Skeletal muscle satellite cell (primary cell): ENCODE measurements around the gene NXPH1.

Experiments used
- H3K27me3 ChIP-seq: 2 replicates; pipeline ENCODE4 v1.7.0; 2013; ENCODE audit warnings: low read length; ENCODE audit not compliant: control insufficient read depth, insufficient read depth
- H3K36me3 ChIP-seq: 2 replicates; pipeline ENCODE4 v1.7.0; 2013; ENCODE audit warnings: mild to moderate bottlenecking, control low read depth, low read length; ENCODE audit not compliant: insufficient read depth
- H3K4me1 ChIP-seq: 2 replicates; pipeline ENCODE4 v1.7.0; 2013; ENCODE audit warnings: low read length; ENCODE audit not compliant: control insufficient read depth, insufficient read depth
- H3K4me2 ChIP-seq: 2 replicates; pipeline ENCODE4 v1.7.0; 2013; ENCODE audit warnings: mild to moderate bottlenecking, low read length
- H3K4me3 ChIP-seq: 2 replicates; pipeline ENCODE4 v1.7.0; 2013; ENCODE audit warnings: low read length
- H3K9ac ChIP-seq: 2 replicates; pipeline ENCODE4 v1.7.0; 2013; ENCODE audit warnings: mild to moderate bottlenecking, low read depth, low read length, moderate library complexity
- H3K9me3 ChIP-seq: replicated peaks from 2 replicates; pipeline ENCODE4 v1.7.0; 2013; ENCODE audit warnings: mild to moderate bottlenecking, control low read depth, low read length

NXPH1 gene

DNA sequence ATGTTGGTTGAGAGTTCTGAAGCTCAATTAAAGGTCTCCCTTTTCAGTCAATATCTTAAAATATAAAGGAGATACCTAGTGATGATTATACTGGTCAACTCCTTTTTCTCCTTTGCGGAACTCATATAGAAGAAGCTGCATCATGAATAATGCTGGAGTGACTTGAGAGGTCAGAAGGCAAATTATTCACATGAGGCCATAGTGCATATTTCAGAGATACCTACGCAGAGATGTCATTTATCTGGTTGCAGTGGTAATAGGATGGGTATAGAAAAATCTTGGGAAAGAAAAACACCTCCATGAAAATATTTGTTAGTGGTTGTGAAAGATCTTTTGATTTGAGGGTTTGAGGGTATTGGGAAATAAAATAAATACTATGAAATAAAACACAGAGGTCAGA, 47.7 kb downstream of the NXPH1 start:
- H3K9me3 ChIP-seq = peaks cover 3% of the 10 kb centered on the region
- H3K4me1 ChIP-seq = no peaks in the 10 kb centered on the region
- H3K4me3 ChIP-seq = no peak overlapping the region
- H3K36me3 ChIP-seq = no peaks in the 10 kb centered on the region
- no peak overlapping the region for H3K9ac ChIP-seq
- no peaks in the 10 kb centered on the region for H3K27me3 ChIP-seq
- H3K4me2 ChIP-seq = no peak overlapping the region

DNA sequence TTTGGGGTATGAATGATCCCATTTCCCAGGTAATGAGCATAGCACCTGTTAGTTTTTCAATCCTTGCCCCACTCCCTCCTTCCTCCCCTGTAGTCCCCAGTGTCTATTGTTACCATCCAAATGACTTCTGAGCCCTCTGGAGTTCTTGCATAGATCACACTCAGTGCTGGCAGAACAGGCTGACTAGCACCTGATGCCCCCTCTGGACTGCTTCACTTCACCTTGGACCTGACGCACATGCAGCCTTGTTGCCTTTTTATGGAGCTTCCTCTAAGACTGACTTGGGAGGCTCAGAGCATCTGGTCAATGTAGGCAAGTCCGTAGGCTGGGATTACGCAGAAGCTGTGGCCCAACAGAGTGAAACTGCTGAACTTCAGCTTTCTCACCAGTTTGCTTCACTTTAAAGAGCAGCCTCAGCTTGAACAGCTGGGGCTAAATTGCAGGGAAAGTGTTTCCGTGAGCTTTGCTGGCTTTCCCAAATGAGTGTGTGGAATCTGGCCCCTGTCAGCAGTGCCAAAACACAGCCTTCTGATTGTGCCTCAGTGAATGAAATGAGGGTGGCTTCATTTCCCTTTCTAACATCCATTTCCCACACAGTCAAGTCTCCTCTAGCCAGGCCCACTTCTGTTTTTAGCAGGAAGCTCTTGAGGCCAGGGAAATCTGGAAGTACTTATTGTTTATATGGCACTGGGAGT, 48.5 kb downstream of the NXPH1 start:
- H3K36me3 ChIP-seq = no peaks in the 10 kb centered on the region
- H3K4me1 ChIP-seq = no peaks in the 10 kb centered on the region
- H3K4me2 ChIP-seq = no peak overlapping the region
- H3K9ac ChIP-seq = no peak overlapping the region
- no peak overlapping the region for H3K4me3 ChIP-seq
- peaks cover 3% of the 10 kb centered on the region for H3K9me3 ChIP-seq
- H3K27me3 ChIP-seq = no peaks in the 10 kb centered on the region

DNA sequence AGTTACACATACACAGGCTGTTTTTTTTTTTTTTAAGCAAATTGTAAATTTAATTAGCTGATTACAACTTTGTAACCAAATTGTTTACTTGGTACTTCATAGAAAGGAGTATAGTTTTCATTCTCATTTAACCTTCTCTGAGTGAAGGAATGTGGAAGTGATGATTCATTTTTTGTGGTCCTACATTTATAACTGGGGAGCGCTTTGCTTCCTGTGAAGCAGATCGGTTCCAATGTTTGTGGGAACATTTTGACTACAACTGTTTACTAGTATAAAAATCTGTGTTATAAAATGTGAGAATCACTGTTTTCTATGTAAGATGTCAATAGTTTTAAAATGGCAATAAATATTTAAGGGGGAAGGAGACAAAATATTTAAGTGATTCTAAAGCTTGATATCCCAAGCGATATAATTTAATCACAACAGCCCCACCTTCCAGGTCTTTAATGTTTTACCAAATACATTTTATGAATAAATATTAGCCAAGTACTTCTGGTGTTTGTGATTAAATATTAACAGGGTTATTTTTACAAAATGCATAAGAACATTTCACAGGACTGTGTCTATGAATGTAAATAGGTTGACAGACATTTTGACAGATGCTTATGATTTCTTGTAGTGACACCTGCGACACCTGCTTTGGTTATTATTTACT, 57.1 kb downstream of the NXPH1 start:
- H3K4me3 ChIP-seq = no peak overlapping the region
- no peak overlapping the region for H3K4me2 ChIP-seq
- no peak overlapping the region for H3K9ac ChIP-seq

GRCh38 chr7:8491106-8491505, 57.7 kb downstream of the NXPH1 start:
- no peak overlapping the region for H3K9ac ChIP-seq
- H3K4me3 ChIP-seq = no peak overlapping the region
- H3K27me3 ChIP-seq = no peaks in the 10 kb centered on the region
- H3K9me3 ChIP-seq = peaks cover 8% of the 10 kb centered on the region
- no peak overlapping the region for H3K4me2 ChIP-seq
- no peaks in the 10 kb centered on the region for H3K4me1 ChIP-seq
- H3K36me3 ChIP-seq = no peaks in the 10 kb centered on the region

More for the DNA sequence above, 57.1 kb downstream of the NXPH1 start:
- H3K9me3 ChIP-seq = peaks cover 8% of the 10 kb centered on the region
- no peaks in the 10 kb centered on the region for H3K36me3 ChIP-seq
- H3K4me1 ChIP-seq = no peaks in the 10 kb centered on the region
- no peaks in the 10 kb centered on the region for H3K27me3 ChIP-seq

GRCh38 chr7:8491544-8492489, 58.4 kb downstream of the NXPH1 start:
- peaks cover 8% of the 10 kb centered on the region for H3K9me3 ChIP-seq
- H3K4me2 ChIP-seq = no peak overlapping the region
- H3K4me3 ChIP-seq = no peak overlapping the region
- H3K27me3 ChIP-seq = no peaks in the 10 kb centered on the region
- no peak overlapping the region for H3K9ac ChIP-seq
- H3K36me3 ChIP-seq = no peaks in the 10 kb centered on the region
- no peaks in the 10 kb centered on the region for H3K4me1 ChIP-seq

GRCh38 chr7:8499128-8499527, 65.7 kb downstream of the NXPH1 start:
- Histone ChIP-seq H3K4me2 (no peak overlapping the region), H3K36me3 (no peaks in the 10 kb centered on the region), H3K9me3 (peaks cover 8% of the 10 kb centered on the region), H3K4me1 (no peaks in the 10 kb centered on the region), H3K4me3 (no peak overlapping the region), H3K9ac (no peak overlapping the region), H3K27me3 (no peaks in the 10 kb centered on the region)

DNA sequence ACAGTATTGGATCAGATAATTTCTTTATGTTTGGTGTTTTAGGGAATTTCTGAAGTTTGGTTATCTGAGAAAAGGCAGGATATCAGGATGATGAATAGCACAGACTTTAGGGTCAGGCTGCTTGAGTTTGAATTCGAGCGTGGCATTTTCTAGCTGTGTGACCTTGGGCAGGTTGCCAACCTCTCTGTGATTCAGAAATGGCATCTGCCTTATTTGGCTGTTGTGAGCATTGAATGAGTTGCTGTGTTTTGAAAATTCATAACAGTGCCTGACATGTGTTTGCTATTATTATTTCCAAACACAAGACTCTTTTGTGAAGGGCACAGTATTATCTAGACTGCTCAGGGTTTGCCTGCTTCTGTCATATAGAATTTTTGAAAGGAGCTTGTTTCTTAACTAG, 66.9 kb downstream of the NXPH1 start:
- Histone ChIP-seq H3K9me3 (no peaks in the 10 kb centered on the region), H3K4me3 (no peak overlapping the region), H3K27me3 (no peaks in the 10 kb centered on the region), H3K9ac (no peak overlapping the region), H3K4me2 (no peak overlapping the region), H3K36me3 (no peaks in the 10 kb centered on the region), H3K4me1 (no peaks in the 10 kb centered on the region)

GRCh38 chr7:8507566-8507965, 74.2 kb downstream of the NXPH1 start:
- Histone ChIP-seq H3K4me2 (no peak overlapping the region), H3K9ac (no peak overlapping the region), H3K36me3 (no peaks in the 10 kb centered on the region), H3K4me1 (no peaks in the 10 kb centered on the region), H3K27me3 (no peaks in the 10 kb centered on the region), H3K4me3 (no peak overlapping the region), H3K9me3 (no peaks in the 10 kb centered on the region)

- Histone ChIP-seq H3K9ac (no peak overlapping the region), H3K27me3 (no peaks in the 10 kb centered on the region), H3K9me3 (no peaks in the 10 kb centered on the region), H3K4me3 (no peak overlapping the region), H3K4me2 (no peak overlapping the region), H3K36me3 (no peaks in the 10 kb centered on the region), H3K4me1 (no peaks in the 10 kb centered on the region)
These were observed 76.2 kb downstream of the NXPH1 start for GRCh38 chr7:8509621-8510020.

DNA sequence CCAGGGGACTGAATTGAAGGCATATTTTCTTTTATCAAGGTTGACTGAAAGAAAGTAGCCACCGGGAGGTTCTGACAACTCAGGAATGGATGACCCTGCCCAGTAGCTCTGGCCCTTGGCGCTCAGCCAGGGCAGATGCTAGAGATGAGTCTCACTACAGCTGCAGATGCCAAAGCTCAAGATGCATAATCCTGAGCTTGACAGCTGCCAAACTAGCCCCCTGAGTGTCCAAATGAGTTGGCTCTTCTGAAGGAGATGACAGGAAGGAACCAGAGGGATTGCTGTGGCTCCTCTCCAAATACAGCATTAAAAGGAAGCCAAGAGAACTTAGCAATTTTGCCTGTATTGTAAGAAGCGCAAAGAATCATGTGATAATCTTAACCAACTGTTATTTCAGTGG, 78.4 kb downstream of the NXPH1 start:
- no peak overlapping the region for H3K4me3 ChIP-seq
- H3K4me2 ChIP-seq = no peak overlapping the region
- H3K9me3 ChIP-seq = no peaks in the 10 kb centered on the region
- H3K27me3 ChIP-seq = no peaks in the 10 kb centered on the region
- H3K36me3 ChIP-seq = no peaks in the 10 kb centered on the region
- no peaks in the 10 kb centered on the region for H3K4me1 ChIP-seq
- H3K9ac ChIP-seq = no peak overlapping the region

DNA sequence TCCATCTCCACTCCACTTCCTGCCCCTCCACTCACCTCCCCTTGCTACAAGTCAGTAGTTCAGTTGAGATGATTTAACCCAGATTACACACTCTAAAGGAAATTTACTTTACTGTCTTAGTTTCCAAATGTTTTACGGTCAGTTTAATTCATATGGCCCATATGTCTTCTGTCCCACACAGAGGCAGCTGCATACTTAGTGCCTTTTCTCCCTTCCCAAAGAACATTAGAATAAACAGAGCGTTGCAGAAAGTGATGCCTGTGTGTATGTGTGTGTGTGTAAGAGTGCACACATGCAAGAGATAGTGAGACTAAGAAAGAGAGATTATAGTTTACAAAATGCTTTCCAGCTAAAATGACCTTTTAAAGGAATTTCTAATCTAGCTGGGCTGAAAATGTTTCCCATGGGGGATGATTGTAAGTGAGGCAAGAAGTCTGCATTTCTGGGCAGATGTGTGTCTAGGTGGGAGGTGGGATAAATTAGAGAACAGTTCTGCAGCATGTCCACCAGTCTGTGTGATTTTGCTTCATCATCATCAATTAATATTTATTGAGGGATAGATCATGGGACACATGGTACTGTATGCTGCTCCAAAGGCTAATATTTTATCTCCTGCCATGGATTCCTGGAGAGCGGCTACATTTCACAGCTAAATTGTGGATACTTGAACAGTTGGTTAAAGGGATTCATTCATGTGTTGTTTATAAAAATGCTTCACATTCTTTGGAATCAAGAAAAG, 81.5 kb downstream of the NXPH1 start:
- no peak overlapping the region for H3K4me3 ChIP-seq
- no peaks in the 10 kb centered on the region for H3K9me3 ChIP-seq
- no peak overlapping the region for H3K4me2 ChIP-seq

More for the DNA sequence above, 81.5 kb downstream of the NXPH1 start:
- Histone ChIP-seq H3K27me3 (no peaks in the 10 kb centered on the region), H3K4me1 (no peaks in the 10 kb centered on the region), H3K36me3 (no peaks in the 10 kb centered on the region), H3K9ac (no peak overlapping the region)
